Activated CD4-positive, alpha-beta memory T cell treated with anti-CD3 and anti-CD28 coated beads, Interleukin-2, amount 10 ng/mL, durations not matched to agents 7 days and 5 days (primary cell): ENCODE data around the gene STK17B. TPM values are rescaled to one million over a fixed set of nuclear protein-coding genes. Genes with fewer than 3 reads are reported as not detected.
A peak's percentile ranks its signal among the peaks of the same experiment; 100 is the strongest.

Experiments
- CTCF ChIA-PET: fragments of 350-600 bp; sonication (Branson Sonifier 250); formaldehyde crosslinking; loops from one replicate; lab custom pipeline; 2021; ENCODE audit warnings: antibody characterized with exemption, inconsistent platforms; lab: Charles Lee
- POLR2A ChIA-PET: fragments of 350-600 bp; sonication (Branson Sonifier 250); formaldehyde crosslinking; loops from one replicate; lab custom pipeline; 2021; ENCODE audit warnings: antibody characterized with exemption; lab: Charles Lee
- DNase-seq: peaks from one replicate; pipeline ENCODE4 v3.0.0-alpha.2; 2020
- H3K27ac Mint-ChIP-seq: one replicate; pipeline ENCODE4 v1.8.0; 2021; ENCODE audit warnings: mild to moderate bottlenecking, mixed read lengths
- H3K27me3 Mint-ChIP-seq: one replicate; pipeline ENCODE4 v1.8.0; 2021; ENCODE audit warnings: mixed read lengths
- H3K36me3 Mint-ChIP-seq: one replicate; pipeline ENCODE4 v1.8.0; 2021; ENCODE audit warnings: low read depth, mixed read lengths
- H3K4me1 Mint-ChIP-seq: one replicate; pipeline ENCODE4 v1.8.0; 2021; ENCODE audit warnings: mixed read lengths
- H3K4me3 Mint-ChIP-seq: one replicate; pipeline ENCODE4 v1.8.0; 2021; ENCODE audit warnings: mild to moderate bottlenecking, mixed read lengths
- H3K9me3 Mint-ChIP-seq: one replicate; pipeline ENCODE4 v1.8.0; 2021; ENCODE audit warnings: mixed read lengths
- total RNA-seq, 2 experiments: library from RNA; stranded (reverse); gene quantifications; one replicate each; pipeline ENCODE4 v1.2.3, GENCODE V29; 2021

The STK17B gene
- total RNA-seq = 100 to 1,000 TPM; 365 to 367 TPM

DNA sequence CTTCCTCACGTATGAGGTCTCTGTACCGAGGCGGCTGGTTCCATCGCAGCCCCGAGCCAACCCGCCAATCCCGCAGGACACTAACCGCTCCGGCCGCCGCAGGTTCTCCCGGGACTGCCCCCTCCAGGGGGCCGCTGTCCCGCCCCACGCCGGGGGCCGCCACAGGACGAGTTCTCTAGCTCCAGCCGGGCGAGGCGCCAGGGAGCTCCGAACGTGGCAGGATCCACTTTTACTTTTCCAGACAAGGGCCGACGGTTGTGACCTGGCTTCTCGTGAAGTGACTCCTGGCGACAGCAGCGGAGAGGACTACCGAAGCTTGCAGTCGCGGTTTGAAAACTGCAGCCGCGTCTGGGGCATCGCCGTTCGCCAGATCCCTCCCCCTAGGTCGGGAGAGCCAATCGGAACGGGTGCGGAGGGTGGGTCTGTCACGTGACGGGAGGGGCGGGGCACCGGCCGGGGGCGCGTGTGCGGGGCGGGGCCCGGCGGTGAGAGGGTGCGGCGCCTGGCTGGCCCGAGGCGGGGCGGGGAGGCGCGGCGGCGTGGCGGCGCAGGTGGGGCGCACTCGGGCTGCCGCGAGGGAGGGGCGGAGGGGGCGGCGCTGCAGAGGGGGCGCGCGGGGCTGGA, at the start of gene STK17B:
Gene STK17B (minus strand): TSS at position 331 of the 624 bp plus-strand sequence. CDS start 8,195 bp downstream, outside the sequence.
- CTCF ChIA-PET = interaction anchor here (0.9 to 3.0 kb wide), 10 partner anchors 11 to 107 kb away, joined by 3 to 24 read pairs (median 4); no protein-coding TSS in a partner anchor
- H3K9me3 Mint-ChIP-seq = no peaks in the 10 kb centered on the region
- peaks cover 66% of the 10 kb centered on the region for H3K36me3 Mint-ChIP-seq

GRCh38 chr2:196220671-196221070, 49.3 kb upstream of the STK17B start:
- Mint-ChIP-seq H3K4me3 (no peak overlapping the region), H3K9me3 (peaks cover 11% of the 10 kb centered on the region), H3K27ac (no peak overlapping the region), H3K4me1 (peaks cover 25% of the 10 kb centered on the region), H3K36me3 (peaks cover 23% of the 10 kb centered on the region), H3K27me3 (no peaks in the 10 kb centered on the region)
- POLR2A ChIA-PET = interaction anchor here (0.7 to 1.8 kb wide), 10 partner anchors 10 to 50 kb away, joined by 3 to 6 read pairs (median 4); partner anchors contain the start of gene STK17B
- DNase-seq = no peak
- CTCF ChIA-PET = interaction anchor here (0.8 to 1.7 kb wide), 9 partner anchors 11 to 56 kb away, joined by 3 to 5 read pairs (median 3); no protein-coding TSS in a partner anchor

More for the DNA sequence above, at the start of gene STK17B:
- Mint-ChIP-seq H3K27me3 (no peaks in the 10 kb centered on the region), H3K4me3 (peak within 1 kb of the TSS; percentile 94), H3K4me1 (peaks cover 39% of the 10 kb centered on the region), H3K27ac (peak within 1 kb of the TSS; percentile 97)
- peak; percentile 98 for DNase-seq
- POLR2A ChIA-PET = interaction anchor here (0.7 to 11.0 kb wide), 30 partner anchors 7 to 612 kb away, joined by 3 to 383 read pairs (median 8); no protein-coding TSS in a partner anchor

GRCh38 chr2:196219671-196220070, 48.3 kb upstream of the STK17B start:
- peaks cover 11% of the 10 kb centered on the region for H3K9me3 Mint-ChIP-seq
- no peak overlapping the region for H3K27ac Mint-ChIP-seq
- ChIA-PET POLR2A (interaction anchor here (0.9 to 2.3 kb wide), 6 partner anchors 12 to 49 kb away, joined by 3 to 7 read pairs (median 4); partner anchors contain the start of gene STK17B), CTCF (interaction anchor here (1.1 to 1.7 kb wide), 4 partner anchors 13 to 48 kb away, joined by 3 to 5 read pairs (median 4); partner anchors contain the start of gene STK17B)
- no peak overlapping the region for H3K4me3 Mint-ChIP-seq
- peaks cover 19% of the 10 kb centered on the region for H3K4me1 Mint-ChIP-seq
- DNase-seq = no peak
- H3K36me3 Mint-ChIP-seq = peaks cover 22% of the 10 kb centered on the region
- no peaks in the 10 kb centered on the region for H3K27me3 Mint-ChIP-seq

- H3K4me1 Mint-ChIP-seq = peaks cover 11% of the 10 kb centered on the region
- CTCF ChIA-PET = interaction anchor here (1.3 to 1.8 kb wide), 3 partner anchors 29 to 150 kb away, joined by 3 to 7 read pairs (median 4); partner anchors contain the start of gene DNAH7
Observed at GRCh38 chr2:196218106-196218505, 46.7 kb upstream of the STK17B start.

GRCh38 chr2:196217116-196217515, 45.7 kb upstream of the STK17B start:
- no peak overlapping the region for H3K4me3 Mint-ChIP-seq
- no peaks in the 10 kb centered on the region for H3K27me3 Mint-ChIP-seq
- H3K36me3 Mint-ChIP-seq = peaks cover 17% of the 10 kb centered on the region
- no peak overlapping the region for H3K27ac Mint-ChIP-seq
- CTCF ChIA-PET = no interaction called here
- H3K4me1 Mint-ChIP-seq = peaks cover 18% of the 10 kb centered on the region
- no peak for DNase-seq
- peaks cover 7% of the 10 kb centered on the region for H3K9me3 Mint-ChIP-seq
- POLR2A ChIA-PET = no interaction called here

More at GRCh38 chr2:196218106-196218505, 46.7 kb upstream of the STK17B start:
- DNase-seq = no peak
- Mint-ChIP-seq H3K4me3 (no peak overlapping the region), H3K9me3 (peaks cover 3% of the 10 kb centered on the region), H3K36me3 (peaks cover 9% of the 10 kb centered on the region), H3K27me3 (no peaks in the 10 kb centered on the region), H3K27ac (no peak overlapping the region)
- POLR2A ChIA-PET = interaction anchor here (0.9 to 2.3 kb wide), 6 partner anchors 10 to 53 kb away, joined by 3 to 7 read pairs (median 4); no protein-coding TSS in a partner anchor

DNA sequence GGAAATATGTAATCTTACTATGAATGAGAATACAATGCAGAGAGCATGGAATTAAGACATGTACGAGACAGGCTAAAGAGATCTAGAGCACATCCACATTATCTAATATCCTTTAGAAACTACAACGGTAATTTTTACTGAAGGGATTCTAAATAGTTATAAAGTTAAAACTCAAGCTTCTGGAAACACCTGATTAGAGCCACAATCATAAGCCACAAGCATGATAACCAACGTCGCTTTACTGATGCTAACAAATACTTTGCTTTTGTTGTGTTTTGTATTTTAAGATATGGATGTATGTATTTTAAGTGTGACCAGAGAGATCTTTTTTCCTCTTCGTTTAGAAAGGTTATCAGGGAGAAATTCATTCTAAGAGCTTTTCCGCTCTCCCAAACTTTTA, 44.0 kb upstream of the STK17B start:
- Mint-ChIP-seq H3K27me3 (no peaks in the 10 kb centered on the region), H3K4me1 (peaks cover 28% of the 10 kb centered on the region), H3K36me3 (peaks cover 20% of the 10 kb centered on the region), H3K4me3 (no peak overlapping the region), H3K27ac (no peak overlapping the region), H3K9me3 (peaks cover 5% of the 10 kb centered on the region)
- CTCF ChIA-PET = interaction anchor here (1.2 to 1.6 kb wide), 2 partner anchors 16 to 39 kb away, joined by 3 to 4 read pairs; no protein-coding TSS in a partner anchor
- POLR2A ChIA-PET = interaction anchor here (1.8 to 2.1 kb wide), 2 partner anchors 12 to 39 kb away, joined by 5 to 8 read pairs; no protein-coding TSS in a partner anchor
- no peak for DNase-seq

DNA sequence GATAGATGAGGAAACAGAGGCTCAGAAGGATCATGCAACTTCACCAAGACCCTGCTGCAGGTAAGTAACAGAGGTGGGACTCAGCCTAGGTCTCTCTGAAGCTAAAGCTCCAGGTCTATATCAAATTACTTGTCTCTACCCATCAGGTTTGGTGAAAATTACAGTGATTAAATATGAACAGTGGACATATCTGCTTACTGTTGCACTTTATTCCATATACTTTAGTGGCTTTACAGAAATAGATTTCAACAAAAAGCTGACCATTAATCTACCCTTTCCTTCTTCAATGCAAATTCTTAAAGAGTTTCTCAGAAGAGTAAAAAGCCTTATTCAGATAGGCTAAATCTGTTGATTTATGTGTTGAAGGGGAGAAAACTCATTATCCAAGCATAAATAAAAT, 42.8 kb upstream of the STK17B start:
- Mint-ChIP-seq H3K9me3 (peaks cover 5% of the 10 kb centered on the region), H3K27me3 (no peaks in the 10 kb centered on the region), H3K27ac (no peak overlapping the region), H3K4me3 (no peak overlapping the region), H3K36me3 (peaks cover 23% of the 10 kb centered on the region), H3K4me1 (peaks cover 36% of the 10 kb centered on the region)
- CTCF ChIA-PET = interaction anchor here (0.7 to 1.3 kb wide), 4 partner anchors 17 to 123 kb away, joined by 3 to 4 read pairs (median 3); no protein-coding TSS in a partner anchor
- DNase-seq = no peak
- POLR2A ChIA-PET = interaction anchor here (0.8 to 2.1 kb wide), 9 partner anchors 9 to 62 kb away, joined by 3 to 8 read pairs (median 3); no protein-coding TSS in a partner anchor

DNA sequence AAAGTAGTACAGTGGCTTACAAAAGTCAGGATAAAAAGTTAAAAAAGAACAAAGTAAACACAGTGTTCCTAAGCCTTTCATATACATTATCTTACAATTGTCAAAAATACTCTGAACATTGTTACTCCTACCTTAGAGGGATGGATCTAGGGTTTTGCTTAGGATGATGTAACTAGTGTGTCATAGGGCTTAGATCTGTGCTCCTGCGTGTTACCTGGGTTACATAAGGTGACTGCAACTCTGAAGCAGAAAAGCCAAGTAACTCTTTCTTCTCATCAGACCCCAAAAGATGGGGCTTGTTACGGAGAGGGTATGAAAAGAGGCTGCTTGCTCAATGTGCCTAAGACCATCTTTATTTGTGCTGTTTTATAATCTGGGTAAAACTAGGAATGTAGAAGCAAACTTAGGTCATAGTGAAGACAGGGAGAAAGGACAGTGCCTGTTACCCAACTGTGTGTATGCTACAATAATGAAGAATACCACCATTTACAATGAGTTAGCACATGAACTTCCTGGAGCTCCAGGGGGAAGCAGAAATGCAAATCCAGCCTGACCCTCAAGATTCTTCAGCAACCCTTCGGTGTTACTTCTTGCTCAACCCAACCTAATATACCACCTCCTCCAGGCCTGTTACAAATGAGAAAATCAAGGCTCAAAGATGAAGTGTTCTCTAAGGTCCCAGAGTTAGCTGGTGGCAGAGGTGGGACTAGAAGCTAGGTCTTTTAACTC, 42.0 kb upstream of the STK17B start:
- no peak overlapping the region for H3K27ac Mint-ChIP-seq
- no peaks in the 10 kb centered on the region for H3K27me3 Mint-ChIP-seq
- H3K9me3 Mint-ChIP-seq = peaks cover 5% of the 10 kb centered on the region
- peaks cover 28% of the 10 kb centered on the region for H3K36me3 Mint-ChIP-seq
- ChIA-PET CTCF (interaction anchor here (1.3 kb wide), 1 partner anchor 124 kb away, joined by 3 read pairs; no protein-coding TSS in a partner anchor), POLR2A (interaction anchor here (0.8 to 2.1 kb wide), 9 partner anchors 10 to 56 kb away, joined by 3 to 5 read pairs (median 3); no protein-coding TSS in a partner anchor)
- no peak overlapping the region for H3K4me3 Mint-ChIP-seq
- DNase-seq = no peak
- H3K4me1 Mint-ChIP-seq = peaks cover 44% of the 10 kb centered on the region

GRCh38 chr2:196208915-196209314, 37.5 kb upstream of the STK17B start:
- H3K27me3 Mint-ChIP-seq = no peaks in the 10 kb centered on the region
- no peak overlapping the region for H3K4me3 Mint-ChIP-seq
- ChIA-PET POLR2A (interaction anchor here (1.1 to 4.5 kb wide), 3 partner anchors 25 to 42 kb away, joined by 3 to 37 read pairs (median 5); no protein-coding TSS in a partner anchor), CTCF (no interaction called here)
- no peak overlapping the region for H3K27ac Mint-ChIP-seq
- H3K9me3 Mint-ChIP-seq = peaks cover 5% of the 10 kb centered on the region
- peaks cover 23% of the 10 kb centered on the region for H3K36me3 Mint-ChIP-seq
- no peak for DNase-seq
- peaks cover 49% of the 10 kb centered on the region for H3K4me1 Mint-ChIP-seq

DNA sequence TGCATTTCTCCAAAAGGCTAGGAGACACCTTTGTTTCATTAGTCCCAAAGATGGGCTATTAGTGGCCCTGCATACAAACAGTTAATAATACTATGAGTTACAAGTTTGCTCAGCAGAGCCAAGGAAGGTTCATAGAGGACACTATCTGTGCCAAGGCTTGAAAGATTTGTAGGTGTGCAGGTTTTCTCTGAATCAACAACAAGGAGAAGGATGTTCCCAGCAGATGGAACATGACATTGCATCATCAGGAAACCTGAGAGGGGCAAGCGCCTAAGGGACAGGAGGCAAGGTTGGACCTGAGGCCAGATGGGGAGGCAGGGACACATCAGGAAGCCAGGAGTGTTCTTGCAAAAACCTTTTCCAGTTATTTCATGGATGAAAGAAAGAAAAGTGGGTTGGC, 35.4 kb upstream of the STK17B start:
- CTCF ChIA-PET = interaction anchor here (0.5 kb wide), 1 partner anchor 76 kb away, joined by 3 read pairs; no protein-coding TSS in a partner anchor
- POLR2A ChIA-PET = no interaction called here
- H3K4me1 Mint-ChIP-seq = peaks cover 42% of the 10 kb centered on the region
- no peaks in the 10 kb centered on the region for H3K27me3 Mint-ChIP-seq
- H3K9me3 Mint-ChIP-seq = peaks cover 3% of the 10 kb centered on the region
- no peak overlapping the region for H3K27ac Mint-ChIP-seq
- no peak for DNase-seq
- peaks cover 14% of the 10 kb centered on the region for H3K36me3 Mint-ChIP-seq
- H3K4me3 Mint-ChIP-seq = no peak overlapping the region

GRCh38 chr2:196205881-196206435, 34.6 kb upstream of the STK17B start:
- DNase-seq = no peak
- Mint-ChIP-seq H3K4me1 (peaks cover 41% of the 10 kb centered on the region), H3K9me3 (peaks cover 3% of the 10 kb centered on the region), H3K4me3 (no peak overlapping the region), H3K27ac (no peak overlapping the region), H3K27me3 (no peaks in the 10 kb centered on the region), H3K36me3 (peaks cover 13% of the 10 kb centered on the region)
- ChIA-PET POLR2A (interaction anchor here (1.1 to 2.8 kb wide), 7 partner anchors 11 to 55 kb away, joined by 3 to 22 read pairs (median 6); partner anchors contain the start of gene STK17B), CTCF (interaction anchor here (1.1 kb wide), 1 partner anchor 28 kb away, joined by 3 read pairs; no protein-coding TSS in a partner anchor)
